Eye (tissue), 1 donor: Measurements from ENCODE around the gene SIPA1L3.

Experiments
- DNase-seq: peaks from one replicate; pipeline ENCODE4 v3.0.0-alpha.2; 2015

Gene SIPA1L3

DNA sequence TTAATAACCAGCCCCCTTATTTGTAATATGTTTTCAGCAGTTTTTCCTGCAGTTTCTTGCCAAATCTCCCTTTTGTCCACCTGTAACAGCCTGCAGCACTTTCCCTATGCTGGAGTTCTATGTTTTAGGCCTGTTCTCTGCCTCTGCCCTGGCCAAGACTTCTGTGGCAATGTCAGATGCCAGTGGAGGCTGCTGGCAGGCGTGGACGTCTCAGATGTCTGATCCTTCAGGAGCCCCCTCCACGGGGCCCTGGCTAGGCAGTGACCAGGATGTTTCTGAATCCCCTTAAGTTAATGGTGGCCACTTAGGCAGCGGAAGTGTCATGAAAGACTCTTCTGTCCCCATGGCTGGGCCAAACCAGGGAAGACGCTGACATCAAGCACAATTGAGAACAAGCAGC is 40.8 kb downstream of the SIPA1L3 start:
- DNase-seq: no peak

DNA sequence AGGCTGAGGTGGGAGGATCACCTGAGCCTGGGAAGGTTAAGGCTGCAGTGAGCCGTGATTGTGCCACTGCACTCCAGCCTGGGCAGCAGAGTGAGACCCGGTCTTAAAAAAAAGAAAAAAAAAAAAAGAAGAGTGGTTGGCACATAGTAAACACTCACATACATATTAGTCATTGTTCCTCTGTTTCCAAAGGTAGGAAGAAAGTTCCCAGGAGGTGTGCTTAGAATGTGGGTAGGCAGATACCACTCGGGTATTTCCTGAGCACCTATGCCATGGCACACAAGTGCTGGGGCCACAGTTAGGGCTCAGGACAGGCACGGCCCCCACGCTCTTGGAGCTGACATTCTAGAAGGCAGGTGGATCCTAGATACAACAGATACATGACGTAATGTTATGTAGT is 41.4 kb downstream of the SIPA1L3 start:
- no peak for DNase-seq

DNA sequence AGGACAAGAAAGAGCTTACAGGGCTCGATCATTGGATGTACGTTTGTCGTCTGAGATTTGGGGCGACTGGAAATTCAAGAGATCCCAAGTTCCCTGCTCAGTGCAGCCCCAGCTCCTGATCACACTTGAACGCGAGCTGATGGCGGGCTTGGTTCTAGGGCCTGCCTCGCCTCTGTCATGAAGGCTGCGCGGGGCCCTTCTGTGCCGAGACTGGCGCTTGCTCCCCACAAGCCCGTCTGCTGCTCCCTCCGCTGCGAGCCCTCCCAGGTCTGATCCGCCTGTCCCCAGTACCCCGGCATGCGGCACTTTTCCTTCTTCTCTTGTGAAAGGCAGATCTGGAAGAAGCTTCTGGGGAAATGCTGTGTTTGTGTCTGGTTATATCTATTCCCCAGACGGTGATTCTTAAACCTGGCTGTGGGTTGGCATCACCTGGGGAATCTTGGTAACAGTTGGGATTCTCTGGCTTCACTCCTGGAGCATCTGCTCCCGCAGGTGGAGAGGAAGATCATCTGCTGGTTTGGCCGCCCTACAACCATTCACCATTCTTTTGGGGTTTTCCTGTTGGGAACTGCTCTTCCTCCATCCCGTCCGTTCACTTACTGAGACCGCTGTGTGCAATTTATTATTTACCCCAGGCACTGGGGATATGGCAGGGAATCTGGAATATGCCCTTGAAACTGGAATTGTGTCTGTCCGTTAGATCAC is 43.6 kb downstream of the SIPA1L3 start:
- DNase-seq: no peak

DNA sequence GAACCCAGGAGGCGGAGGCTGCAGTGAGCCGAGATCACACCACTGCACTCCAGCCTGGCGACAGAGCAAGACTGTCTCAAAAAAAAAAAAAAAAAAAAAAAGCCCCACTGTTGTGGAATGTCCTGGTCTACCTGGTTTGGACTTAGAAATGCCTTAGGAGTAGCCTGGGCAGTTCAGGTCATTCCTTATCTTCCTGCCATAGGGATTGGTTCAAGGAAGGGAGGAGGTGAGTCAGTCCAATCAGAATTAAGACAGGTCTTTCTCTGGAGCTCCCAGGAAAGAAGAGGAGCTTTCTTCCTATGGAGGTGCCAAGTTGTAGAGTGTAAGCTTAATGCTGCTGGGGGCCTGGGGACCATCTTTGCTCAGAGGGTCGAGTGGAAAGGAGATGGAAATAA is 44.8 kb downstream of the SIPA1L3 start:
- no peak for DNase-seq

GRCh38 chr19:37953171-37953917 is 46.3 kb downstream of the SIPA1L3 start:
- peak; percentile 59 for DNase-seq

DNA sequence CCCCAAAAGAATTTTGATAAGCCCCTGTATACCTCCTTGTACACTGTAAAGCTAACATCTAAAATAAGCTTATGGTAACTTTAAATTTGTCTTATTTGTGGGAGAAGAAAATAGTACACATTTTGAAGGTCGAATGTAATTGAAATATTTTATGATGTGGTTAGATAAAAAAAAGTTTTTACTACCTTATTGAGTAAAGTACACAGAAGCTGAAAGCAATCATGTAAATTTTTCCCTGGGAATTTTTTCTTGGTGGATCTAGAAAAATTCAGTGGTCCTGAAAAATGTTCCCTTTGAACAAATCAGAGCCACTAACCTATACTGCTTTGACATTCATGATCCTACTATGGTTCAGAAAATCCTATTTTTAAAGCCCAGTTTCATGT is 46.9 kb downstream of the SIPA1L3 start:
- no peak for DNase-seq

- DNase-seq: peak; percentile 53
Measured at GRCh38 chr19:37954421-37954874, 47.4 kb downstream of the SIPA1L3 start.

DNA sequence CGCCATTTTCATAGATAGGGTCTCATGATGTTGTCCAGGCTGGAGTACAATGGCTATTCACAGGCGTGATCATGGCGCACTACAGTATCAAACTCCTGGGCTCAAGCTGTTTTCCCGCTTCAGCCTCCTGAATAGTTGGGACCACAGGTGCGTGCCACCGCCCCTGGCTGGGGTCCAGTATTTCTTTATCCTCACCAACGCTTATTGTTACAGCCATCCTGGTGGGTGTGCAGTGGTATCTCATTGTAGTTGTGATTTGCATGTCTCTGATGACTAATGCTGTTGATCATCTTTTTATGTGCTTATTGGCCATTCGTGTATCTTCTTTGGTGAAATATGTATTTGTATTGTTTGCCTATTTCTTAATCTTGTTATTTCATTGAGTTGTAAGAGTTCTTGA is 49.0 kb downstream of the SIPA1L3 start:
- no peak for DNase-seq

GRCh38 chr19:37957176-37957575 is 50.2 kb downstream of the SIPA1L3 start:
- DNase-seq: no peak

DNA sequence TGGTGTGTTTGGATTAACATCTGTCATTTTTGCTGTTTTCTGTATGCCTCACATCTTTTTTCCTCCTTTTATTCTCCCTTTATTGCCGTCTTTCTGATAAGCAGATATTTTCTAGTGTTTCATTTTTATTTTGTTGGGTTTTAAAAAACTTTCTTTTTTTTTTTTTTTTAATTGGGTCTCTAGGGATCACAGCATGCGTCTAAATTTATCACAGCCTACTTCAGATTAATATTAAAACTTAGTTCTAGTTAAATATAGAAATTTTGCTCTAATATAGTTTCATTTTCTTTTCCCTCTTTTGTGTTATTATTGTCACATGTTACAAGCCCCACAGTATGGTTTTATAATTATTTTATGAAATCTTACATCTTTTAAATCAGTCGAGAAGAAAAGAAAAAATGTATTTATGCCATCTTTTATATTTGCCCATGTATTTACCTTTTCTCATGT is 52.7 kb downstream of the SIPA1L3 start:
- DNase-seq: no peak

- DNase-seq: no peak
Measured at GRCh38 chr19:37961198-37961597, 54.2 kb downstream of the SIPA1L3 start.

GRCh38 chr19:37963190-37963936 is 56.4 kb downstream of the SIPA1L3 start:
- peak; percentile 16 for DNase-seq

GRCh38 chr19:37964109-37964508 is 57.1 kb downstream of the SIPA1L3 start:
- DNase-seq: no peak

DNA sequence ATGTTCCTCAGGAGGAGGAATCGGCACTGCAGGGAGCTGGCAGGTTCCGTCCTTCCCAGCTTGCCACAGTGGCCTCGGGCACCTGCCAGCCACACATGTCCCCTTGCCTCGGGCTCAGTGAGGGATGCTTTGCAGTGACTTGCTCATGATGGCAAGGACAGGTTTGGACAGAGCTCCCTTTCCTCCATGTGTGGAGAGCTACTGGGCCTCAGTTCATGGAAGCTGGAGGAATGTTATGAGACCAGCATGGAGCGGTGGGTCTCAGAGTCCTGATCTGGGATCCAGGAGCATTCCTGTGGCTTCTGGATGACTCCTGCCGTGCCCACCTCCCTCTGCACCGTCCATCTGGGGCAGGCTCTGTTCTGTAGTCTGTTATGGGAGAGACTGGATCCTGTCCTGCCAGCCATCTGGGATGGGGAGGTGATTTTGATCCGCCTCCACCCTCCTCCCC is 59.2 kb downstream of the SIPA1L3 start:
- peak; percentile 33 for DNase-seq

GRCh38 chr19:37966662-37967231 is 59.7 kb downstream of the SIPA1L3 start:
- DNase-seq: no peak

DNA sequence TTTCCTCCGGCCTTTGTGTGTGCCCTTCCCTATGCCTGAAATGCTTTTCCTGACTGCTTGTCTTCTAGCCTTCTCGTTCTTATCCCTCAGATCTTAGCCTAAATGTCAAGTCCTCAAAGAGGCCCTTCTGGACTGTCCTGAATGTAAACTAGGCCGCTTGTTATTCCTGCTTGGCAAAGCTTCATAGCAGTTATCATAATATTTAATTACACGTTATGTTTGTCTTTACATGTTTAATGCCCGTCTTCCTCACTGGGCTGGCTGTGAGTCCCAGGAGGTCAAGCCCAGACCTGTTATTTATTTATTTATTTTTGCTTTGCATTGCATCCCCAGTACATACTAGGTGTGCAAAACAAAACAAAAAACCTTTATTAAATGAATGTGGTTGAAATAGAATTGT is 62.7 kb downstream of the SIPA1L3 start:
- no peak for DNase-seq

DNA sequence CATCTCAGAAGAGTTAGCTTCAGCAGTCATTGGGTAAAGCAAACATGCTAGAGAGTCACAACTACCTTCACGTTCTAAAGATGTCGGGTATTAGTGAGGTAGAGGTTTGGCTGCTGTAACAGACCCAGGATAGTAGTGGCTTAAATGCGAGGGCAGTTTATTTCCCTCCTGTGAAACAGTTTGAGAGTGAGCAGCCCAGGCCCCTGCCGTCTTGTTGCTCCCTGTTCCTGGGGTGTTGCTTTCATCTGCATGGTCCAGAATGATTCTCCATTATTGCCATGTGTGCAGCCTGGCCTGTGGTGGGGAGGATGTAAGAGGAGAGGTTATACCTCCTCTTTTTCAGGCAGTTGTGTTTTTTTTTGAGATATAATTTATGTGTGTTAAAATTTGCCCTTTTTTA is 63.7 kb downstream of the SIPA1L3 start:
- no peak for DNase-seq

GRCh38 chr19:37972803-37973202 is 65.8 kb downstream of the SIPA1L3 start:
- DNase-seq: no peak

DNA sequence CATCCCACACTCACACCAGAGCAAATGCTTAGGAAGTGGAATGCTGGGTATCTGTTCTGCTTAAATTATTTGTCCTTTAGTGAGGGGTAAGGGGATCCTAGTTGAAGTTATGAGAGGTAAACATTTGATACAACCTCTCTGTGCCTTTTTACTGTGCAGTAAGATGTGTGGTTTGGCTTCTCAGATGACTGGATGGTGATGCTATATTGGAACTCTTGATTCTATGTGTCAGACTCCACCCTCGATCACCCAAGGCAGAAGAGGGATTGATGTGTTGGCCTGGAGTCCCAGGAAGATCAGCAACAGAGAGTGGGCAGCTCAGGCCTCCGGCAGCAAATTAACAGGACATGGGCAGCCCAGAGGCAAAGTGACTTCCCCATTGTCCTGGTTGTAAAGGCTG is 66.7 kb downstream of the SIPA1L3 start:
- DNase-seq: no peak

DNA sequence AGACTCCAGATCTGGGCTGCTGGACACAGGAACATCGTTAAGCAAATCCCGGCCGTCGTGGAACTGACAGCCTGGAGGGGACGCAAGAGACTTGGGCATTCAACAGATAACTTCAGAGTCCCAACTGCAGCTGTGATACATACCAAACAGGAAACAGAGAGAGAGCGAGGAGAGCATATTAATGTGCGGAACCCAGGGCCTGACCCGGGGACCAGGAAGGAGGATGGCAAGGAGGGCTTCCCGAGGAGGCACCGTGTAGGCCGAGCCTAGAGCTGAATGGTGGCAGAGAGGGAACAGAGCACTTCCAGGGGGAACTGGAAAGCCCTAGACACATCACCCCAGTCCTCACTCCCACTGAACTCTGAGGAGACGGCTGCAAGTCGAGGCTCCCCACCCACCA is 68.1 kb downstream of the SIPA1L3 start:
- DNase-seq: no peak

GRCh38 chr19:37975596-37976515 is 68.8 kb downstream of the SIPA1L3 start:
- no peak for DNase-seq

- no peak for DNase-seq
Measured at GRCh38 chr19:37977391-37977790, 70.4 kb downstream of the SIPA1L3 start.
